NCI-H128 (cell line): ENCODE results near the gene GALNT2.

Experiments used
- DNase-seq: peaks from one replicate; lab custom pipeline; 2025; ENCODE audit not compliant: unreplicated experiment; lab: John Stamatoyannopoulos, UW

GALNT2 gene

GRCh38 chr1:230249695-230250480, 182.8 kb downstream of the GALNT2 start:
- no peak for DNase-seq

DNA sequence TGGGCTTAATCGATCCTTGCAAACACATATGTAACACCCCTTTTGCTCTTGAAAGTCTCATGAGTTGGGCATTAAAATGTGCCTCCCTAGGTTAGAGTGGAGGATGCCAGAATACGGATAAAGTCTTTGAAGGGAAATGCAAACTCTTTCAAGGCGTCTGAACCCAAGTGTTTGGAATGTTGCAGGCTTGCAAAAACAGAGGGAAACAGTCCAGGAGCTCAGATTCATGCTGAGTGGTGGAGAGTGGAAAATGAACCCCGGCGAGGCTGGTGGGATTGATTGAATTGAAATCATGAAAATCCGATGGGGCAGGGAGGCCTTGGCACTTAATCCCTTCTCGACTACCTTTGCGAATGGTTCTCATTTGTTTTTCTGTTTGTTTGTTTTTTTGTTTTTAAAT, 183.6 kb downstream of the GALNT2 start:
- no peak for DNase-seq

GRCh38 chr1:230251644-230252191, 184.7 kb downstream of the GALNT2 start:
- DNase-seq: no peak

GRCh38 chr1:230253150-230253549, 186.1 kb downstream of the GALNT2 start:
- DNase-seq: no peak

DNA sequence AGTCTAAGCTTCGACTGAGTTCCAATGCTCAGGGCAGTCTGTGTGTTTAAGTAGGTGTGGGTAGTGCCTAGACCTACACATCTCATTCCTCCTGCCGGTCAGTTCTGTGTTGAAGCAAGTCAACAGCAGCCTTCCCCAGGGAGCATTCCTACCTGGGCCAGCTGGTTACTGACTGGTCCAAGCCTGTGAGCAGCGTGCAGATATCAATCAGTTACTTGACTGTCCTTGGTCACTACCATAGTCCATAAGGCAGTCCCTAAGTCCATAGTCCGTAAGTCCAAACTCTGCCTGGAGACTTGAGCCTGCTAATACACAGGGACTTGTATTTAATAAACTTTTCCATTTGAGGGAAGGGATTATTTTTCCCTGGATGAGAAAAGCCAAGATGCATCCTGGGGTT, 187.2 kb downstream of the GALNT2 start:
- DNase-seq: no peak

- DNase-seq: no peak
Observed at GRCh38 chr1:230255116-230255515, 188.1 kb downstream of the GALNT2 start.

GRCh38 chr1:230255991-230256390, 189.0 kb downstream of the GALNT2 start:
- DNase-seq: no peak

DNA sequence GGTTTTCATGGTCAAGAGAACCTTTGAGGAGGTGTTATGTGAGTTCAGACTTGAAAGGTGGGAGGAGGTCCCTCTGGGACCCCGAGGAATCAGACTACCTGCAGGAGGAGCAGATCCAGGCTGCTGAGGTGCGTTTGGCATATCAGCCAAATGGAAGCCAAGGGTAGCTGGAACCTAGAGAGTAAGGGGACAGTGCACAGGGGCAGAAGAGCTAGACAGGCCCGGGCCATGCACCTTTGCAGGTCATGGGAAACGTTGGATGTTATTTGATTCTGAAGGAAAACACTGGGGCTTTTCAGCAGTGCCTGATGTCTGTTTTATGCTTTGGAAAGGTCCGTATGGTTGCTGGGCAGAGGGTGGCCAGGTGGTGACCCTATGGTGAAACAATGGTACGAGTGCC, 189.9 kb downstream of the GALNT2 start:
- no peak for DNase-seq

DNA sequence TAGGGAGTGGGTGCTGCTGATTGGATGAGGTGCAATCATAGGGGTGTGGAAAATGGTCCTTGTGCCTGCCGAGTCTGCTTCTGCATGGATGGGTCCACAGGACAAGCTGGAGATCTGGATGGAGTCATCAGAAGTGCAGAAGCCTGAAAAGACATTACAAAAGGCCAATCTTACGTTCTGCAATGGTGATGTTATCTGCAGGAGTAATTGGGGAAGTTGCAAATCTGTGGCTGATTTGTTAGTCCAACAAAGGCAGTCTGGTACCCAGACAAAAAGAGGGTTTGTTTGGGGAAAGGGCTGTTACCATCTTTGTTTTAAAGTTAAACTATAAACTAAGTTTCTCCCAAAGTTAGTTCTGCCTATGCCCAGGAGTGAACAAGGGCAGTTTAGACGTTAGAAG, 192.6 kb downstream of the GALNT2 start:
- no peak for DNase-seq

DNA sequence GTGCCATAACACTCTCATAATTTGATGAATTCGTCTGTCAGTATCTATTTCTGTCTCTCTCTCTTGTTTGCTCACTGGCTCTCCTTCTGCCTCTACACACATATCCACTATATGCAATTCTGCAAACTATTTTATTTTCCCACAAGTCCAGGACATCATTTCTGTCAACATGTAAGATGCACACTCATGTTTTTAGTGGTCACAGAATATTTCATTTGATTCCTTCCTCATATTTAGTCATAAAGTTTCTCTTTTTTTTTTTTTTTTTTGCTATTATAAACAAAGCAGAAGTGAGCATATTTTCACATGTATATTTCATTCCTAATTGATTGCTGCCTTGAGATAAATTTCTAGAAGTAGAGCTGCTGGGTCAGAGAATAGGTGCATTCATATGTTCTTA, 193.8 kb downstream of the GALNT2 start:
- DNase-seq: no peak

- DNase-seq: no peak
Observed at GRCh38 chr1:230261928-230262650, 195.1 kb downstream of the GALNT2 start.

DNA sequence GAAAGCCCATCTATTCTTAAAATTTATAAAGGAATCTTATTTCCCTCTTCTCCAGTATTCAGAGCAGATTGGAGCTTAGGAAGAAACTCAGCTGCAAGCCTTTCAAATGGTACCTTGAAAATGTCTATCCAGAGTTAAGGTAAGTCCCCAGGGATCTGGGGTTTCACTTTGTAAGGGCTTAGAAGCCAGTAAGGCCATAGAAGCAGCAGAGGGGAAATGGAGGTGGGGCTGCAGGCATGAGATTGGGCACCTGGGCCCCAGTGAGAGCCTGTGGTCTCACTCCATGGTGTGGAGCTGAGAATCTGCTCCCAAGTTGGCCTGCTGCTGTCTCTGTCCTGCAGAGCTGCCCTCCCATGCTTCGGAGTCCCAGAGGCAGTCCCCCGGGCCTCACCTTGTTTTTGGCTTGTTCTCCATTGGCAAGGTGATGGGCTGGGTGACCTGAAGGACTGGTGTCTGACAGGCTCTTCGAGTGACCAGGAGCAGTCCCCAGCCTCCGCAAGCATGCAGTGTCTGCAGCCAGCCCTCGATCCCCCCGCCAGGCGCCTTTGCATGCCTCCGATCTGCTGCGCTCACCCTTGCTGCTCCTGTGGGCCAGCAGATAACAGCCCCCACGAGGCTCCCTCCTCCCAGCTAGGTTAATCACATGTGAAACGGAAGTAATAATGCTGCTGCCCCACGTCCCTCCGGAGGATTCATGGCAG, 196.0 kb downstream of the GALNT2 start:
- DNase-seq: no peak

- no peak for DNase-seq
Observed at GRCh38 chr1:230263568-230264195, 196.6 kb downstream of the GALNT2 start.

DNA sequence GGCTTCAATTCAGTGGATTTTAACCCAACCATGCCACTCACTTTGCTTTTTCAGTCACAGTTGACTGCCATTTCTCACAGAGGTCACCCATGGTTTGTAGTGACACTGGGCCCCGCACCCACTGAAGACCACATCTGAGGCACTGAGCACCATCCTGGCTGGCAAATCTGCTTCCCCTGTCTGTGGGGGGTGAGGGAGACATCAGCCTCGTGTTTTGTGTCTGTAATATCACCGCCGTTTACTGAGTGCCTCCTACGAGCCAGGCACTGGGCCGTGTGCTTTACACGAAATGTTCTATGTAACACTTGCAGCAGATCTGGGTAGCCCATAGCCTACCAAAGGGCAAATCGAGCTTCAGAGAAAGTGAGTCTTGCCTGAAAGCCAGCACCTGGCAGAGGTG, 197.3 kb downstream of the GALNT2 start:
- DNase-seq: no peak

GRCh38 chr1:230265200-230266115, 198.4 kb downstream of the GALNT2 start:
- no peak for DNase-seq

DNA sequence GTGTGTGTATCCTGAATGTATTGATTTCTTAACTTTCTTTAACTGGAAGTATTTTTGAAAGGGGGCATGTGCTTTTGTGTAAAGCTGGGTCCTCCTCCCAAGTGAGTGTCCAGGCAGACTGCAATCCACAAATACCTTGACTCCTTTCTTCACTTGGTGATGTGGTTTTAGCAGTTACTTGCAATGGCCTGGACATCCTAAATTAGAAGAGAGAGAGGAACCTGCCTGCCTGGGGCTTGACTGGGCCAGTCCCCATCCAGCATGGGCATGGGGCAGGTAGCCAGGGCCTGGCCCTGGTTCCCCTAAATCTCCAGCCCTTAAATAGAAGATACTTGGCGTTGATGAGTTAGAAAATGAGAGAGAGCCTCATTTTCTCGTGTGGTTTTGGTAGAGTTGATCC, 199.4 kb downstream of the GALNT2 start:
- no peak for DNase-seq

GRCh38 chr1:230267338-230268065, 200.5 kb downstream of the GALNT2 start:
- no peak for DNase-seq

GRCh38 chr1:230268371-230269170, 201.5 kb downstream of the GALNT2 start:
- peak; percentile 30 for DNase-seq

DNA sequence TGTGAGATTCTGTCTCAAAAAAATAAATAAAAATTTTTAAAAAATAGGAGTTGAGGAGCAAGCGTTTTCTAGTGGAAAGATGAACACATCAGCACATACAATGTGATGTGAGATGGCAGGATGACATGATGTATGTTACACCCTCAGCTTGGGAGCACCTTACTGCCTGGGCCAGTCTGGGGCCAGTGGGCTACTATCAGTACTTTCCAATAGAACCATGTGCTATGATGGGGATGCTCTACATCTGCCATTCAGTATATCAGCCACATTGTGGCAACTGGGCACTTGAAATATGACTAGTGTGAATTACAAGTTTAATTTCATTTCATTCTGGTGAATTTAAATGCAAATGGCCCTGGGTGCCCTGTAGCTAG, 203.1 kb downstream of the GALNT2 start:
- DNase-seq: no peak
